Measurements from ENCODE around the gene LAIR1.
"Not testable (repeated sequence)": the region's sequence is repeated elsewhere in the genome, so short reads cannot be mapped to it uniquely, and the experiment has no call there.

LAIR1 gene, protein sequence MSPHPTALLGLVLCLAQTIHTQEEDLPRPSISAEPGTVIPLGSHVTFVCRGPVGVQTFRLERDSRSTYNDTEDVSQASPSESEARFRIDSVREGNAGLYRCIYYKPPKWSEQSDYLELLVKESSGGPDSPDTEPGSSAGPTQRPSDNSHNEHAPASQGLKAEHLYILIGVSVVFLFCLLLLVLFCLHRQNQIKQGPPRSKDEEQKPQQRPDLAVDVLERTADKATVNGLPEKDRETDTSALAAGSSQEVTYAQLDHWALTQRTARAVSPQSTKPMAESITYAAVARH

DNA sequence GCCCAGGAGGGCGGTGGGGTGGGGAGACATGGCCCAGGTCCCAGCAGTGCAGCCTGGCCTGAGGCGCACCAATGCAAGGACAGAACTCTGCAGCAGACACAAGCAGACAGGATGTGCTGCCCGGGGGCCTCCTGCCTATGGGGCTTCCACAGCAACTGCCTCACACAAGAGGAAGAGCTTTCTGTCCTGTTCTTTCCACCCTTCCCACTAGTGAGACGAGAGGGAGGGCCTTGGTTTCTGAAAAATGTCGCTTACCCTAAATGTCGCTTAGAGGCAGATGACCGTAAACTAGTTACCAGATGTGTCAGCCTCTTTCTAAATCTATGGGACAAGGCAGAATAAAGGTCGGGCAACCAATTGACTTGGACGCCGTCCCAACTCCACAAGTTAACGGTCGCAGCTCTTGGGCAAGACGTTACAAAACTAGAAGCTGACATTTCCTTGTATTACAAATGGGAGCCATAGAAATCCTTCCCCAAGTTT lies at the start of gene LAIR1:
Gene LAIR1, minus strand, starts transcription at position 157 of the 483 bp plus-strand sequence. Its CDS starts 127 bp downstream, at position 30.
- DNase-seq (ENCODE audit: low spot score), result no peak

DNA sequence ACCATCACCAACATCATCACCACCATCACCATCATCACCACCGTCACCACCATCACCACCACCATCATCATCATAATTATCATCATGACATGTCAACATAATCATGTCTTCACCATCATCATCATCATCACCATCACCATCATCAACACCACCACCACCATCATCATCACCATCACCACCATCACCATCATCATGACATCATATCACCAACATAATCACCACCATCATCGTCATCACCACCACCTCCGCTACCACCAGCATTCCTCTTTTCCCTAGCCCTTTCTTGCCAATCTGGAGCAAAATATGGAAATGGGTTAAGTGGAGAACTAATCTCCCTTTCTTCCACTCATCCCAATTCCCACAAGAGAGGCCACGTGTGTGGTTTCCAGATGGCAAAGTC lies 49.4 kb upstream of the LAIR1 start:
- DNase-seq (ENCODE audit: low spot score), result no peak

DNA sequence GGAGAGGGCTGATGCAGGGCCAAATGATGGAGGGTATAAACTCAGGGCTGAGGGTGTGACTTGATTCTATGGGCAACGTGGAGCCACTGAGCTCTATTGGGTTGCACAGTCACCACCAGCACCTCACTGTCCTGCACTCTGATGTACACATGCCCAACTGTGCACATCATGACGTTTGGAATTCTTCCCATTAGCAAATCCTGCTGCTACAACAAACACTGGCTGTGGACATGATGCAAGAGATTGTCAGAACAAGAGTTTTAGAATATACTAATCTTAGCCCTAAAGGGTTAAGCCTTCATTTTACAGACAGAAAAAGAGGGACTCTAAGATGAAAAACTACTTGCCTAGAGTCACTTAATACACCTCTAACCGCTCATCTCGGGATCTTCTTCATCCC lies 48.1 kb upstream of the LAIR1 start:
- DNase-seq (ENCODE audit: low spot score), result no peak

DNA sequence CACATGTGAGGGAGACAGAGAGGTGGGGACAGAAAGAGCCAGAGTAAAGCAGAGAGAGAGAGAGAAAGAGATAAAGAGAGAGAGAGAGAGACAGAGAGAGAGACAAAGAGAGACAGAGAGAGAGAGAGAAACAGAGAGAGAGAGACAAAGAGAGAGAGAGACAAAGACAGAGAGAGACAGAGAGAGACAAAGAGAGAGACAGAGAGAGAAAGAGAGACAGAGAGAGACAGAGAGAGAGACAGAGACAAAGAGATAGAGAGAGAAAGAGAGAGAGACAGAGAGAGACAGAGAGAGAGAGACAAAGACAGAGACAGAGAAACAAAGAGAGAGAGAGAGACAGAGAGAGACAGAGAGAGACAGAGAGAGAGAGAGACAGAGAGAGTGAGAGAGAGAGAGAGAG lies 46.3 kb upstream of the LAIR1 start:
- DNase-seq (ENCODE audit: low spot score), result no peak

DNA sequence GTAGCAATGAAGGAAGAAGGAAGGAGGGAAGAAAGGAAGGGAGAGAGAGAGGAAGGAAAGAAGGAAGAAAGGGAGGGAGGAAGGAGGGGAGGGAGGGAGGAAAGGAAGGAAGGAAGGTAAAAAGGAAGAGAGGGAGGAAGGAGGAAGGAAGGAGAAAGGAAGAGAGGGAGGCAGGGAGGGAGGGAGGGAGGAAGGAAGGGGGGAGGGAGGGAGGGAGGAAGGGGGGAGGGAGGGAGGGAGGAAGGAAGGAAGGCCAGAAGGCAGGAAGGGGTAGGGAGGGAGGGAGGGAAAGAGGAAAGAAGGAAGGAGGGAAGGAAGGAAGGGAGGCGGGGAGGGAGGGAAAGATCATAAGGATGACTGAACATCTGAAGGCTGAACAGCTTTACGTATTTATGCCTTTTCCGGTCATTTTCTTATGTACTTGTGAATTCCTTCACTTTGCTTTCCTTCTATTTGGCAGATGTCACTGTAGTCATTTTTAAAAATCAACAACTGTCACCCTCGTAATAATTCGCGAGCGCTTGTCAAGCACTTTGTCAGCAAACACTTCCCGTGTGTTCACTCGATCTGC lies 43.8 kb upstream of the LAIR1 start:
- DNase-seq (ENCODE audit: low spot score), result no peak

DNA sequence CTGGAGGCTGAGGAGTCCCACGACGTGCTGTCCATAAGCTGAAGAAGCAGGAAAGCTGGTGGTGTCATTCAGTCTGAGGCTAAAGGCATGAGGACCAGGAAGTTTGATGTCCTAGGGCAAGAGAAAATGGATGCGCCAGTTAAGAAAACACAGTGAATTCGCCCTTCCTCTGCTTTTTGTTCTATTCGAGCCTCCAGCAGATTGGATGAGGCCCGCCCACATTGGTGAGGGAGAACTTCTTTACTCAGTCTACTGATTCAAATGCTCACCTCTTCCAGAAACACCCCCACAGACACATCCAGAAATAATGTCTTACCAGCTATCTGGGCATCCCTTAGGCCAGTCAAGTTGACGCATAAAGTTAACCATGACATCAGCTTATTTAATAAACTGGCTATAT lies 43.0 kb upstream of the LAIR1 start:
- DNase-seq (ENCODE audit: low spot score), result no peak

DNA sequence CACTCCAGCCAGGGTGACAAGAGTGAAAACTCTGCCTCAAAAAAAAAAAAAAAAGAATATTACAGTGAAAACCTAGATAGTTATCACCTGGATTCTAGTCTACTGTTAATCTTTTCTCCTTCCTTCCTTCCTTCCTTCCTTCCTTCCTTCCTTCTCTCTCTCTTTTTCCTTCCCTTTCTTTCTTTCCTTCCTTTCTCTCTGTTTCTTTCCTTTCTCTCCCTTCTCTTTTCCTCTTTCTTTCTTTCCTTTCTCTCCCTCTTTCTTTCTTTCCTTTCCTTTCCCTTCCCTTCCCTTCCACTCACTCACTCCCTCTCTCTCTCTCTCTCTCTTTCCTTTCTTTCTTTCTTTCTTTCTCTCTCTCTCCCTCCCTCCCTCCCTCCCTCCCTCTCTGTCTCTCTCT lies 40.9 kb upstream of the LAIR1 start:
- no peak for DNase-seq (ENCODE audit: low spot score)

DNA sequence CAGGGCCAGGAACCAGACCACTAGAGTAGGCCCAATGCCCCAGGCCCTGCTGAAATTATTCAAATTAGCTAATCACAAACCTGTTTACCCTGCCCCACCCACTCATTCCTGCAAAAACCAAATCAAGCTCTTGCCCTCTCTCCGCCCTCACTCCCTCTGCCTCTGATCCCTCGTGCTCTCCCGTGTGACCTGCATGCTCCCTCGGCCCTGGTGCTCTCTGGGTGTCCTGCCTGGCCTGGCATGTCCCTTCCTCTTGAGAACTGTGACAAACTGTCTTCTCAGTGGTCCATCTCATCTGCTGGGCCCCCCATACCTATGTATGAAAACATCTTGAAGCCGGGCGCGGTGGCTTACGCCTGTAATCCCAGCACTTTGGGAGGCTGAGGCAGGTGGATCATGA lies 38.3 kb upstream of the LAIR1 start:
- no peak for DNase-seq (ENCODE audit: low spot score)

DNA sequence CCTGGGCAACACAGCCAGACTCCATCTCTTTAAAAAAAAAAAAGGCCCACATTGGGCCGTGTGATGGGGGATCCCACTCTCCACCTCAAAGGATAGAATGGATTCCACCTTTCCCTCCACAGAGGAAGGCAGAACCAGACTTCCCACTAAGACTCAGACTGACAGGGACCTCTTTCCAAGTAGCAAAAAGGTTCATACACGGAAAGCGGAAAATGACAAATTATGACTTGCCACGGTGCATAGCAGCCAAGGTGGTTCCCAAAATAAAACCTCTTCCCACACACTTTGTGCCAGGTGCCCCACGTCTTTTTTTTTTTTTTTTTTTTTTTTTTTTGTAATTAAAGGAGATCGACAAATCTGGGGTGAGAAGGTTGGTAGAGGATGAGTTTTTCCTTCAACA lies 36.2 kb upstream of the LAIR1 start:
- DNase-seq (ENCODE audit: low spot score), result no peak

DNA sequence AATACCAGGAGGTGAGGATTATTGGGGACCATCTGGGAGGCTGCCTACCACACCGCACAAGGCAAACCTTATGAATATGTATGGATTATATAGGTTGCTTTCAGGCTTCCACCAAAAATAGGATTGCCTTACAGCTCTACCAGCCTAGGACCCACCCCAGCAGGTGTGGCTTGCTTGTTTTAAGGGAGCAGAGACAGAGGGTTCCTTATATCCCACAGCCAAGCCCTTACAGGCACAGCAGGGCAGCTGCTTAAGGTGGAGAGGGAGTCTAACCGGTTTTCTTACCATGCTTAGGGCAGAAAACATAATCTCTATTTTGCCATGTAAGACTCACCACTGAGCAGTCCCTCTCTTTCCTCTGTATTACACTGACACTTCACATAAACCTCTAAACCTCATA lies 34.5 kb upstream of the LAIR1 start:
- DNase-seq (ENCODE audit: low spot score), result peak; percentile 6

DNA sequence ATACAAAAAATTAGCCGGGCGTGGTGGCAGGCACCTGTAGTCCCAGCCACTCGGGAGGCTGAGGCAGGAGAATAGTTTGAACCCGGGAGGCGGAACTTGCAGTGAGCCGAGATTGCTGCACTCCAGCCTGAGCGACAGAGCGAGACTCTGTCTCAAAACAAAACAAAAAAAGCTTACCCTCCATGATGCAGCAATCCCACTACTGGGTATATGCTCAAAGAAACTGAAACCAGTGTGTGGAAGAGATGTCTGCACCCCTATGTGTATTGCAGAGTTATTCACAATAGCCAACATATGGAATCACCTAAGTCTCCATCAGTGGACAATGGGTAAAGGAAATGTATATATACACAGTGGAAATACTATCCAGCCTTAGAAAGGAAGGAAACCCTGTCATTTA lies 31.0 kb upstream of the LAIR1 start:
- no peak for DNase-seq (ENCODE audit: low spot score)

DNA sequence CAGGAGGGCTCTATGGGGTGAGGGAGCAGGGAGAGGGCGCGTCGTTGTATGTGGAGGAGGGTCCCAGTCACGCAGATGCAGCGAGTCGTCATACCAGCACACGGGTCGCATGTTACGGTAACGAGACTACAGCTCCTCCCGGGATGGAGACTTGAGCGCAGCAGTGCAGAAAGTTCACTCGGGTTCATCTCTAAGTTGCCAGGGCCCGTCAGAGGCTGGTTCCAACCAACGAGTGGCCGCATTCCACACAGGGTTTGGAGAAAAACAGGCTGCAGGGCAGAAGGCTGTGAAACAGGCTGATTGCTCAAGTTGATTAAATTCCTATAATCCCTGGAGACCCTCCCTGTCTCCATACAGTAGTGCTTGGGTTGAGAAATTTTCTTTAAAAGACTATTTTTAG lies 28.6 kb upstream of the LAIR1 start:
- DNase-seq (ENCODE audit: low spot score), result no peak

DNA sequence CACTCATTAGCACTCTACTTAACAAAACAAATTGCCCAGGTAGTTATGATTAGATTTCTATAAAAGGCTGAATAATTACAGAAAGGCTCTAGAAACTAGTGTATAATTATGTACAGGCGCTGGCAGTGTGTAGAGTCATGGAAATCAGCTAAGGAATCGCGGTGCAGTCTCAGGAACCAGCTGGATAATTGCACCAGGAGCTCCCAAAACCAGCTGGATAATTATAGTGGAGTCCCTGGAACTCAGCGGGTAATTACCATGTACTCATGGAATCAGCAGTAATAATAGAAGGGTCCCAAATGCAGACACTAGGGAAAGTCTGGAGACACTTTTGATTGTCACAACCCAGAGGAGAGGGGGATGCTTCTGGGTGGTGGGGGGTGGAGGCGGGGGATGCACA lies 27.4 kb upstream of the LAIR1 start:
- no peak for DNase-seq (ENCODE audit: low spot score)

DNA sequence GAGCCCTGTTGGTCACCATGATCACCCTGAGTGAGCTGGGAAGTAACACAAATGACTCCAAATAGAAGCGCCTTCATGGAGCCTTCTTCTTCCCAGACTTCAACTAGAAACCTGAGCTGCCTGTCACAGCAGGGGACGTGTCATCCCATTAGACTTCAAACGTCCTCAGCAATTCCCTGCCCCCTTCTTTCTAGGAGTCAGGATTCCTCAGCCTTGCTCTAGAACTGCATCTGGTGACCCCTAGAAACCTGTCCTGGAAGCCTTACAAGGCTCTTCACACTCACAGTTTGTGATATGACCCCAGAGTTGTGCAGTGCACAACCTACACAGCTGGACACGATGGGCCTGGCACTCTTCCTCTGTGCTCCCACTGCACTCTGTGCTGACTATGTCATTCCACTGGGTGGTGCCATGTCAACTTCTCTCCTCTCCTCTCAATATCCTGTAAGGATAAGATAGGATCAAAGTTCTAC lies 26.9 kb upstream of the LAIR1 start:
- DNase-seq (ENCODE audit: low spot score), result no peak

DNA sequence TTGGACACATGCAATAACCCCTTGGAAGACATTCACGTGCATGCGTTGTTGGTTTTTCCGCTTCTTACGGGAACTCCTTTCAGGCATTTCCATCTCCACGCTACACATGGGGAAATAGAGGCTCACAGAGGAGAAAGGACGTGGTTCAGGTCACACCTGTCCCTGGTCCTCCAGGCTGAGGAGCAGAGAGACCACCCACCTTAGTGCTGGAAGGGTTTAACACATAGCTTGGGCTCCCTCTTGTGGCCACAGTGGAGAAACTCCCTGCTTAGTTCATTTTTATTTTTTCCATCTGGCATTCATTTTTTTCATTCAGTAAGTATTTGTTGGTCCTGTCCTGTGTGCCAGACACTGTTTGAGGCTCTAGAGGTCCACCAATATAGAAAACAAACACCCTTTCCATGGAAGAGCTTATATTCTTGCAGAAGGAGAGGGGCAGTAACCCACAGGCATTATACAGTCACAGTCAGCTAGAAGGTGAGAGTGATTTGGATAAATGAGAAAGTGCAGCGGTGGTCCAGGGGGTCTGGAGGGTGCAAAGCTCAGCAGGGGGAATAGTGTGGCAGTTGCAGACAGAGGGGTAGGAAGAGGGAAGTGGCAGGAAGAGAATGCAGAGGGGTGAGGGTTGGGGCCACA lies 26.3 kb upstream of the LAIR1 start:
- DNase-seq (ENCODE audit: low spot score), result peak; percentile 39

DNA sequence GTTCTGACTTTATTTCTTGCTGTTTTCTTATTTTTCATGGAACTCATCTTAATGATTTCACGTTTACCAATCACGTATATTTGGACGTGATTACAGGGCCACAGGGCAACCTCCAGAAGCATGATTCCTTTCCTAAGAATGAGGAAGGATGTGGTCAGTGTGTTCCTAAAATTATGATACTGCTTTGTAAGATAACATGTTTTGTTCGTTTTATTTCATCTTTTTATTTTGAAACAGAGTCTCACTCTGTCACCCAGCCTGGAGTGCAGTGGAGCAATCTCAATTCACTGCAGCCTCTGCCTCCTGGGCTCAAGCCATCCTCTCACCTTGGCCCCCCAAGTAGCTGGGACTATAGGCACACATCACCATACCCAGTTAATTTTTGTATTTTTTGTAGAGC lies 24.8 kb upstream of the LAIR1 start:
- no peak for DNase-seq (ENCODE audit: low spot score)

DNA sequence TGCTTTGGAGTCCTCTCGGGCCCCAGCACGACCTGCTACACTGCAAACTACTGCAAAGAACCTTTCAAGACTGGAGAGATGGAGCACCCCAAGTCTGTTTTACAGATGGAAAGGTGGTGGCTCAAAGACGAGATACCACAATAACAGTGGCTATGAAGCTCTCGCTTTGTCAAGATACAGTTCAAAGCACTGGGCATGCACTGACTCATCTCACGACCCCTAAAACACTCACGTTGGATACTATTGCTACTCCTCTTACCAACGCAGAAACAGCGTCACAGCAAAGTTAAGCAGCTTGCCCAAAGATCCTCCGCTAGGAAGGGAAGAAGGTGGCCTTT lies 24.0 kb upstream of the LAIR1 start:
- no peak for DNase-seq (ENCODE audit: low spot score)

DNA sequence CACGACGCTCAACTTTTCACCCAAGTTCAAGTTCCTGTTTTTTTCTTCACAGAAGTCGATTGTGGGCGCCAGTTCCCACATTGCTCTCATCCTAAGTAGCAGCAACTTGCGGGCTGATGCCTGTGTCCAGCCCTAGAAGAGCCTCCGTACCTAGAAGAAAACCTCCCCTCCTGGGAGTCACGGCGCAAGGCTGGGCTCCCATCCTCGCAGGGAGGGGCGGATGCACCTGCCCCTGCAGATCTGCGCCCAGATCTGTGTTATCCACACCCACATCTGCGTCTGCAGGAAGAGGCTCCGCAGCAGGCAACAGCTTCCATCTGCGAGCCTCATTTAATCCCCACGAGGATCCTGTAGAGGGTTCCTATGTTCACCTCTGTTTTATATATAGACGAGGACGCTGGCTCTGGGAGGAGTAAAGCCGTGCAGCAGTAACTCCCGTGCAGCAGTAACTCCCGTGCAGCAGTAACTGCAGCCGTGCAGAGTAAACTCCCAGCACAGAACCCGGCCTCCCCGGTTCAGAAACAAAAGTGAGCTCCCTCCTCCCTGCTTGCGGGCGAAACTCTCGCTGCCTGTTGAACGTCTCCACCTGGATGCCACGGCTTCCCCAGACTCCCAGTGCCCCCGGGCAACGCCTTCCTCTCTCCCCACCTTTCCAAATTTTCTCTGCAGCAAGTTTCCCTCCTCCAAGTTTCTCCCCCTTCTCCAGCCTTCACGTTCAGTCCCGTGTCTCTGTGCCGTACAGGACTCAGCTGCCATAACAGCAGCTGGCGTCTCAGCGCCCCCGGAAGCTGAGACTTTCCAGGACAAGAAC lies 23.5 kb upstream of the LAIR1 start:
- DNase-seq (ENCODE audit: low spot score), result no peak

DNA sequence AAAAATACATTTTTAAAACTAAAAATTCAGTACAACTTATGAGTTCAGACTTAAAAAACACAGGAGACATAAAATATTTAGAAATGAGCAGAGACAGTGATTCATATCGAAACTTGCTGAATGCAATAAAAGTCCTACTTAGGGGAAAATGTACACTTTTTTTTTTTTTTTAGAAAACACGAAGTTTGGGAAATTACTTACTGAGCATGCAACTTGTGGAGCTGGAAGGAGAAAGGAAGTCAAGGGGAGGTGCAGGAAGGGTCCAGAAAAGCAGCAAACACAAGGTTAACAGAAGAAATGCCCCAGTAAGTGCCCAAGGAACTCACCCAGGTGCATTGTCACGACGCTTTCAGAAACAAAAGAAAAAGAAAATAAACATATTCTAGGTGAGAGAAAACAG lies 18.6 kb upstream of the LAIR1 start:
- DNase-seq (ENCODE audit: low spot score), result no peak

DNA sequence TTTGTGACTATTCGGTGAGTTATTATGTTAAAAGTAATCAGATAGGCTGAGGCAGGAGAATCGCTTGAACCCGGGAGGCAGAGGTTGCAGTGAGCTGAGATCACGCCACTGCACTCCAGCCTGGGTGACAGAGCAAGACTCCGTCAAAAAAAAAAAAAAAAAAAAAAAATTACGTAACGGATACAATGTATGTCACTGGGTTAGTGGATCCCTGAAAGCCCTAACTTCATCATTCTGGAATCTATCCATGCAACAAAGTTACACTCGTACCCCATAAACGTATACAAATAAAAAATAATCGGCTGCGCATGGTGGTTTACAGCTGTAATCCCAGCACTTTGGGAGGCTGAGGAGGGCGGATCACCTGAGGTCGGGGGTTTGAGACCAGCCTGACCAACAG lies 17.3 kb upstream of the LAIR1 start:
- DNase-seq (ENCODE audit: low spot score), result not testable (repeated sequence)

DNA sequence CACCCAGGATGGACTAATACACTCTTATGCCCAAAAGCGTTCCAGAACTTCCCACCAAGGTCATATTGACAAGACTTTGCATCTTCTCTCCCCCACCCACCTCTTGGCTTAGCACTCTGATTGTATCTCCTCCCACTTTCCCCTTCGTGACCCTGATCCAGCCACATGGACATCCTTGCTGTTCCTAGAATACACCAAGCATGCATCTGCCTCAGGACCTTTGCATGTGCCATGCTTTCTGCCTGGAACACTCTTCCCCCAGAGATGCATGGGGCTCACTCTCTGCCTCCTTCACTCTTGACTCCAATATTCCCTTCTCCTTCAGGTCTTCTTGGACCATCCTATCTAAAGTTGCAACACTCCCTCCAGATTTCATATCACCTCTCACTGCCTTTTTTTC lies 16.2 kb upstream of the LAIR1 start:
- DNase-seq (ENCODE audit: low spot score), result no peak

DNA sequence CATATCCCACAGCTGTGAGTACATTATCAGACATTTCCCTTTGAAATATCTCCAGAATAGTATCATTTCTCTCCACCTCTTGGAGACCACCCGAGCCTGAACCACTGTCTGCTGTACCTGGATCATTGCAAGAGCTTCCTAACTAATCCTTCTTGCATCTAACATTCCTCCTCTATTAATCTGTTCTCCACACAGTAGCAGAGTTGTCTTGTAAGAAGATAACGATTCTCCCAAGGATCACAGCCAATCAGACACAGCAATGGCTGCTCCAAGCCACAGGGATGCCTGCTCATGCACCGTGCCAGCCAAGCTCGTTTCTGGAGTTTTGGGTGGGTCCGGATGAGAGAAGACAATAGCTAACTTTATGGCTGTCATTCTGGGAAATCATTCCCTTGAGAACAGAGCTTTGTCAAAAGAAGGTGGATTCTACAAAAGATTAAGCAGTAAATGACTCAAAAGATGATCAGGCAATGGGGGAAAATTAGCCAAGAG lies 14.5 kb upstream of the LAIR1 start:
- DNase-seq (ENCODE audit: low spot score), result no peak
